Endothelial cell of umbilical vein (primary cell): Measurements from ENCODE around the gene MASP1. TPM values are rescaled to one million over a fixed set of nuclear protein-coding genes. Genes with fewer than 3 reads are reported as not detected.

Experiments used
- BruUV-seq: library from RNA; stranded (reverse); fragments of 400-500 nt; replicated peaks from 2 replicates; lab custom pipeline; 2021; lab: Mats Ljungman, UMichigan
- CTCF ChIA-PET: fragments of 300-600, 350-600 bp; sonication (Branson Sonifier 250); formaldehyde crosslinking; loops from one replicate; lab custom pipeline; 2021; ENCODE audit warnings: antibody characterized with exemption, inconsistent platforms; lab: Charles Lee
- POLR2A ChIA-PET: fragments of 300-600, 350-600 bp; sonication (Branson Sonifier 250); formaldehyde crosslinking; loops from one replicate; lab custom pipeline; 2021; ENCODE audit warnings: antibody characterized with exemption, inconsistent platforms; lab: Charles Lee
- DNase-seq: peaks from one replicate; pipeline ENCODE4 v3.0.0-alpha.2; 2011; ENCODE audit warnings: low read depth, low spot score
- FAIRE-seq: peaks from 2 replicates; lab custom pipeline; 2011; peaks lifted over from hg19 to GRCh38; lab: Jason Lieb, UNC
- H2AFZ ChIP-seq: 2 replicates; pipeline ENCODE4 v1.6.0; 2012; ENCODE audit warnings: low read depth, low read length, control low read depth, inconsistent platforms
- H3K27ac ChIP-seq: 2 replicates; pipeline ENCODE4 v1.5.1; 2011; ENCODE audit warnings: low read depth, mild to moderate bottlenecking, control low read depth, low read length, moderate library complexity; ENCODE audit not compliant: insufficient read depth
- H3K27me3 ChIP-seq, 2 experiments: 2 replicates each; pipeline versions ENCODE4 v1.6.0 to v1.6.1; 2011; ENCODE audit warnings: low read length in 2 of 2, mixed read lengths in 1 of 2; ENCODE audit not compliant: control insufficient read depth in 2 of 2, insufficient read depth in 2 of 2
- H3K36me3 ChIP-seq, 2 experiments: 2 replicates in 1 of 2; 3 replicates in 1 of 2; pipeline ENCODE4 v1.5.1; 2011; ENCODE audit warnings: low read length in 2 of 2, mild to moderate bottlenecking in 1 of 2, moderate library complexity in 1 of 2; ENCODE audit not compliant: control insufficient read depth in 2 of 2, insufficient read depth in 2 of 2; ENCODE audit errors: extremely low read depth in 1 of 2
- H3K4me1 ChIP-seq: 3 replicates; pipeline ENCODE4 v1.5.1; 2011; ENCODE audit warnings: mild to moderate bottlenecking, low read length; ENCODE audit not compliant: control insufficient read depth, insufficient read depth; ENCODE audit errors: extremely low read depth
- H3K4me2 ChIP-seq: 2 replicates; pipeline ENCODE4 v1.6.1; 2011; ENCODE audit warnings: low read length, control low read depth, mixed read lengths; ENCODE audit not compliant: insufficient read depth
- H3K4me3 ChIP-seq, 3 experiments: fragments of 200-600 bp in 1 of 3; sonication (generic), shearing (Covaris generic) in 1 of 3; replicated peaks in 1 of 3; 2 replicates each; pipeline ENCODE4 v1.5.1; 2011 to 2016; ENCODE audit warnings: control low read depth in 3 of 3, low read length in 3 of 3, mild to moderate bottlenecking in 2 of 3, inconsistent platforms in 1 of 3, low read depth in 1 of 3, moderate library complexity in 1 of 3; ENCODE audit not compliant: insufficient read depth in 1 of 3
- H3K79me2 ChIP-seq: 2 replicates; pipeline ENCODE4 v1.6.0; 2012; ENCODE audit warnings: low read length, inconsistent platforms; ENCODE audit not compliant: control insufficient read depth, insufficient read depth
- H3K9ac ChIP-seq: replicated peaks from 2 replicates; pipeline ENCODE3; 2011; ENCODE audit warnings: low read length, control low read depth; ENCODE audit not compliant: insufficient read depth; ENCODE audit errors: extremely low read depth
- H3K9me1 ChIP-seq: replicated peaks from 3 replicates; pipeline ENCODE4 v1.6.0; 2011; ENCODE audit warnings: mild to moderate bottlenecking, low read length; ENCODE audit not compliant: control insufficient read depth, insufficient read depth; ENCODE audit errors: extremely low read depth
- H3K9me3 ChIP-seq: replicated peaks from 2 replicates; pipeline ENCODE4 v1.5.1; 2012; ENCODE audit warnings: low read length, inconsistent platforms; ENCODE audit not compliant: control insufficient read depth, insufficient read depth
- H4K20me1 ChIP-seq: replicated peaks from 2 replicates; pipeline ENCODE3; 2011; ENCODE audit warnings: mild to moderate bottlenecking, low read length; ENCODE audit not compliant: control insufficient read depth, insufficient read depth; ENCODE audit errors: extremely low read depth
- CTCF ChIP-seq, 2 donors: IDR thresholded peaks; 1 replicate in 1 of 2; 2 replicates in 1 of 2; pipeline ENCODE4 v1.5.1; 2011; ENCODE audit warnings: low read length in 2 of 2, mild to moderate bottlenecking in 2 of 2, moderate library complexity in 2 of 2, control low read depth in 1 of 2, inconsistent platforms in 1 of 2, low read depth in 1 of 2; ENCODE audit not compliant: insufficient read depth in 1 of 2; ENCODE audit errors: extremely low read depth in 1 of 2
- EZH2 ChIP-seq: IDR thresholded peaks from 2 replicates; pipeline ENCODE4 v1.6.1; 2012; ENCODE audit warnings: borderline replicate concordance, low read depth, mild to moderate bottlenecking, moderate library complexity, low read length, inconsistent platforms; ENCODE audit not compliant: severe bottlenecking
- FOS ChIP-seq: IDR thresholded peaks from 2 replicates; pipeline ENCODE4 v1.6.1; 2011; ENCODE audit warnings: mild to moderate bottlenecking, low read length, moderate library complexity, borderline replicate concordance; ENCODE audit not compliant: insufficient read depth
- GATA2 ChIP-seq: IDR thresholded peaks from 2 replicates; pipeline ENCODE4 v1.7.0; 2011; ENCODE audit warnings: low read depth, mild to moderate bottlenecking, moderate library complexity, mixed read lengths, low read length; ENCODE audit not compliant: insufficient read length, insufficient read depth
- JUN ChIP-seq: IDR thresholded peaks from 2 replicates; pipeline ENCODE4 v1.6.1; 2011; ENCODE audit warnings: borderline replicate concordance, low read depth; ENCODE audit not compliant: insufficient read length, insufficient read depth
- MAX ChIP-seq: IDR thresholded peaks from 2 replicates; pipeline ENCODE4 v1.6.1; 2011; ENCODE audit not compliant: insufficient read depth, insufficient read length
- MYC ChIP-seq: IDR thresholded peaks from one replicate; pipeline ENCODE4 v1.6.1; 2011; ENCODE audit warnings: mild to moderate bottlenecking, low read depth, low read length
- POLR2A ChIP-seq: IDR thresholded peaks from 2 replicates; pipeline ENCODE4 v1.6.1; 2012; ENCODE audit warnings: low read depth, mild to moderate bottlenecking, control low read depth, low read length
- POLR2AphosphoS5 ChIP-seq: IDR thresholded peaks from 2 replicates; pipeline ENCODE4 v1.6.1; 2012; ENCODE audit warnings: low read depth, mild to moderate bottlenecking, control low read depth, low read length, moderate library complexity; ENCODE audit not compliant: insufficient read depth
- dilution Hi-C: fragments of 300-500 bp; cut with MboI; formaldehyde crosslinking; loops from one replicate; pipeline ENCODE4 v1.15.0; 2019; ENCODE audit warnings: low sequenced_read_pairs; ENCODE audit not compliant: extremely low pct_ligation_motif_present
- intact Hi-C: fragments of 100-400 bp; cut with micrococcal nuclease; formaldehyde crosslinking; loops from one replicate; pipeline ENCODE4 v1.10.0; 2022
- polyA plus RNA-seq, 4 experiments: library from polyadenylated mRNA; depleted of rRNA in 3 of 4; stranded (reverse) in 3 of 4; unstranded in 1 of 4; fragments of >200 nt; gene quantifications; 2 replicates each; pipeline versions ENCODE4 v1.2.1 to v1.2.3, GENCODE V29; 2011 to 2012; ENCODE audit warnings: missing spikeins in 1 of 4
- total RNA-seq: library from RNA; stranded (reverse); gene quantifications from 2 replicates; pipeline ENCODE4 v1.2.3, GENCODE V29; 2021

MASP1 gene
- total and polyA plus RNA-seq, 2 donors (not counting 3 experiments of a cell fraction or from before 2014, with no cell fraction given) = 0.31 to 0.50 TPM

GRCh38 chr3:187262360-187262759 lies 29.2 kb downstream of the MASP1 start:
- ChIA-PET POLR2A (no interaction called here), CTCF (interaction anchor here (5.1 kb wide), 1 partner anchor 41 kb away, joined by 23 read pairs; no protein-coding TSS in a partner anchor)
- Histone ChIP-seq H3K27me3 (no peaks in the 10 kb centered on the region), H3K4me2 (no peak overlapping the region), H3K79me2 (no peaks in the 10 kb centered on the region), H4K20me1 (no peaks in the 10 kb centered on the region), H3K27ac (no peak overlapping the region), H2AFZ (no peak overlapping the region), H3K4me1 (peaks cover 32% of the 10 kb centered on the region), H3K4me3 (no peak overlapping the region), H3K9me1 (no peaks in the 10 kb centered on the region), H3K36me3 (no peaks in the 10 kb centered on the region), H3K9me3 (no peaks in the 10 kb centered on the region), H3K9ac (no peak overlapping the region)
- DNase-seq = no peak
- no peak for FAIRE-seq
- TF ChIP-seq JUN (no peak), MAX (no peak), CTCF (IDR thresholded peaks at IDR 0.05; ENCODE audit: extremely low read depth in 1 of 2, insufficient read depth in 1 of 2, low read depth in 1 of 2, low read length in 2 of 2) (no peak), POLR2A (no peak), MYC (no peak), POLR2AphosphoS5 (no peak), FOS (no peak), EZH2 (no peak), GATA2 (no peak)
- dilution Hi-C loops = no loop called here
- intact Hi-C loops = no loop called here
- no TSS peak for BruUV-seq
